HG02981 (cell line): ENCODE data around the gene EIF4A2.
"Not testable (repeated sequence)": the region's sequence is repeated elsewhere in the genome, so short reads cannot be mapped to it uniquely, and the experiment has no call there.

Experiments
- ATAC-seq: cut with Tn5 transposase; IDR thresholded peaks from one replicate; pipeline ENCODE4 v1.9.1; 2021; ENCODE audit warnings: mild to moderate bottlenecking, moderate library complexity; ENCODE audit not compliant: unreplicated experiment

EIF4A2 gene

GRCh38 chr3:186784820-186785494, 1.6 kb downstream of the EIF4A2 start:
- no peak for ATAC-seq

GRCh38 chr3:186785495-186786018, 2.2 kb downstream of the EIF4A2 start:
- no peak for ATAC-seq

GRCh38 chr3:186786922-186787321, 3.5 kb downstream of the EIF4A2 start:
- ATAC-seq = no peak

- no peak for ATAC-seq
Measured at GRCh38 chr3:186787642-186788481, 4.5 kb downstream of the EIF4A2 start.

- ATAC-seq = no peak
Measured at GRCh38 chr3:186788482-186789370, 5.3 kb downstream of the EIF4A2 start.

DNA sequence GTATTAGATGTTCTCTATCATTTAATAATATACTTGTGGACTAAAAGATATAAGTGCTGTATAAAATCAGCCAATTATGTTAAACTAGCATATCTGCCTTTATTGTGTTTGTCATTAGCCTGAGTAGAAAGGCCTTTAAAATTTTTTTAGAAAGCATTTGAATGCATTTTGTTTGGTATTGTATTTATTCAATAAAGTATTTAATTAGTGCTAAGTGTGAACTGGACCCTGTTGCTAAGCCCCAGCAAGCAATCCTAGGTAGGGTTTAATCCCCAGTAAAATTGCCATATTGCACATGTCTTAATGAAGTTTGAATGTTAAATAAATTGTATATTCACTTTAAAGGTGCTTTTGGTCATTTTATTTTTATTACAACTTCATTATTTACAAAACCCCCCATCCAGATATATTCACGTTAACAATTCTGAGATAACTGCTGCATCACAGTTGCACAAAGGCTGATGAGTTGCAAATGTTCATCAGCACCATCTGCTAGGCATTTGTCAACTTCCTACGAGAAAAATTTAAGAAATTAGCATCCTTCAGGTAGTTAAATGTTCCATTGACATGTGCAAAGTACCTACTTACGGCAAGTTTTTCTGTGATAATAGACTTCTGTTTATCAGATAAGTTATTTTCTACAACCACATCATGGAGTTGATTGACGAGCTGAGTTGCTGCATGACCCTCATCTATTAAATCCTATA, 6.3 kb downstream of the EIF4A2 start:
- no peak for ATAC-seq

- no peak for ATAC-seq
Measured at GRCh38 chr3:186790261-186790981, 7.0 kb downstream of the EIF4A2 start.

DNA sequence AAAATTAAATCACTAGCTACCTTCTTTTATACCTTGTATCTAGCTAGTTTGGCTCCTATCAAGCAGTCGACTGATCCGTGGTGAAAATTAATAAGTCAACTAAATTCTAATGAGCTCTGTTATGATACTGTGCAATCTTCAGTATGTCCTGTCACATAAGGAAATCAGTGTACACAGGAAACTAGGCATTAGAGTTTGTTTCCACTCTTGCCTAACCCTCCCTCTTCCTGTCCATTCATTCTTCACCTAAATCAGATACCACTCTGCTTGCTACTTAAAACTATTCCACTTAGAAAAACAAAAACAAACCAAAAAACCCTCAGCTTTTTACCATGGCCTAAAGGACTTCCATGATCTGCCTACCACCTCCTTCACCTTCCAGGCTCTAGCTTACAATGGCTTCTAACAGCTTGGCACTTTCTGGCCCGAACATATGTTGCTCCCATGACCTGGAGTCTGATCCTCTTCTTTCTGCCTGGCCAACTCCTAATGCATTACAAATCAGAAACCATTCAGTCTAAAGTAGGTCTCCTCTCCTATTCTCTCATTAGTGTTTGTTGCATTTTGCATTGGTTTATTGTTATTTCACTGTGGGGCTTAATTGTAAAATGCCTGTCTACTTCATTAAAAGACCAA, 15.0 kb downstream of the EIF4A2 start:
- ATAC-seq = no peak

DNA sequence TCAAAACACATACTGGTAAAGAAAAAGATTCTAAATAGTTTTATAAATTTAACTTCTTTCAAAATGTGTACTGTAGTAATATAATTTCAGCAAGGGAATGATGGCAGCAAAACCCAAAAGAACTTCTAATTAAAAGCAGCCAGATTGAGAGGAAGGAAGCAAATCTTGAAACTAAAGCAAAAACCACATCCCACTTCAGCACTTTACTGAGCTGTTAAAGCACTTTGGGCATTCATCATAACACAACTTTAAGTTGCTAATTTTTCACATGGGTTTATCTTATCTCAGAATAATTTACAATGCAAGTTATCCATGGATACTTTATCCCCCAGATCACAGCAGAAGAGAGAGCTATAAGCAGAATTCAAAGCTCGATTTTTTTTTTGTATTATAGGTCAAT, 16.9 kb downstream of the EIF4A2 start:
- no peak for ATAC-seq

GRCh38 chr3:186802701-186803100, 19.3 kb downstream of the EIF4A2 start:
- ATAC-seq = no peak

- not testable (repeated sequence) for ATAC-seq
Measured at GRCh38 chr3:186803447-186803846, 20.1 kb downstream of the EIF4A2 start.

DNA sequence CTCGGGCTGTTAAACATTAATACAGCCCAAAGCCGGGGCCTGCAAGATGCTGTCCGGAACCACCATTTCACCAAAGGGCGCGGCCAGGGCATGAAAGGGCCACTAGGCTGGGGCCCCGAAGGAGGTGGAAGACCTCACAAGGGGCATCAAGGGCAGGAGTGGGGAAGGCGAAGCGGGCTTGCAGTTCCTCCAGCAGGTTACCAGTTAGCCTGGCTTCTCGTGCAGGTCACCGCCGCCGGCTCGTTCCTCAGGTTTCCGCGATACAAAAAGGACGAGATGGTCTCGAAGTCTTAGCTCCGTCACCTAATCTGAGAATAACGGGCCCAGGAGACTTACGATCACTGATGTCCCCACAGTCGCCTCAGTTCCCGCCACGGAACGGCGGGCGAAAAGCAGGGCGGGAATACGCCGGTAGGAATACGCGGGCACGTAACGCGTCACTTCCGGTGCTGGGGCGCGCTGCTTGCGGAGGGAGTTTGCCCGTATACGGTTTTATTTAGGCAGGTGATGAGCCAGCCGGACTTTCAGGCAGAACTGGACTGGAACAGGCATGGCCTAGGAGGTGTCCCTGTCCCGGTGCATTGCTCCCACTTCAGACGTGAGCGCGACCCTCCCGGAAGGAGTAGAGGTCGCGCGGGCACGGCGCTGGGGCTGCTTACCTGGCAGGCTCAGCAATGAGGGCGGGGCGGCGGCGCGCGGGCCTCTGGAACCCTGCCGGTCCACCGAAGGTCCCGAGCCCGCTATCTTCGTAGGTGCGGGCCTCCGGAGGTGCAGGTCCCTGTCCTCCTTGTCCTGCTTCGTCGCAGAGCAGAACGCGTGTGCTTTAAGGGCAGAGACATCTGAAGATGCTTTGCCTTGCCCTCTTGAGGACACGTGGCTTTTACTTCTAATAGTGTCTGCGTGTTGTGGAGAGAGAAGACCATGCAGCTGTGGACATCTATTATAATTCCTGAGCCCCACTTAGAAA, 23.0 kb downstream of the EIF4A2 start, which contains the start of gene RFC4:
RFC4 (minus strand) TSS at position 394 of the 967 bp plus-strand sequence. CDS start 1,769 bp downstream, outside the sequence.
- ATAC-seq = peak; percentile 88

DNA sequence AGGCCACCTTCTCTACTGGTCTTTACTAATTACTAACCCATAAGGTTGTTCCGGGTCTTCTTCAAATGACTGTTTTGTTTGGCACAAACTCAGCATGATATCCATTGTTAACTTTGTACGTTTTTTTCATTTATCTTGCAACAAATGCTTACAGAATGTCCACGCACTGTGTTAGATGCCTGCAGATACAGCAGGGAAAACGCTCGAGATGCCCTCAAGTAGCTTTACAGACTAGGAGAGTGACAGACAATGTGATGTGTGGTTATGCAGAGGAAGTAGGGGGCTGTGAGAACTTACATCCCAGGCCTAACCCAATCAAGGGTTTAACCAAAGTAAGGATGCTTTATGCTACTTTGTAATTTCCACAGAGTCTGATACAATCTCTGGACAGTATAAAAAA, 23.9 kb downstream of the EIF4A2 start:
- no peak for ATAC-seq

- no peak for ATAC-seq
Measured at GRCh38 chr3:186810336-186810996, 27.1 kb downstream of the EIF4A2 start.

- ATAC-seq = not testable (repeated sequence)
Measured at GRCh38 chr3:186811313-186811712, 27.9 kb downstream of the EIF4A2 start.

GRCh38 chr3:186814100-186814499, 30.7 kb downstream of the EIF4A2 start:
- ATAC-seq = no peak

GRCh38 chr3:186815435-186815834, 32.1 kb downstream of the EIF4A2 start:
- ATAC-seq = no peak
